Panc1 (cell line): ENCODE results near the gene MEGF6. TPM values are rescaled to one million over a fixed set of nuclear protein-coding genes. Genes with fewer than 3 reads are reported as not detected.

ENCODE experiments used
- ATAC-seq: fragments of 200-7000 bp; cut with Tn5 transposase; 2 replicates; pipeline ENCODE4 v1.9.1; 2020; ENCODE audit warnings: mild to moderate bottlenecking, moderate library complexity
- BruUV-seq: library from RNA; stranded (reverse); fragments of 400-500 nt; replicated peaks from 2 replicates; lab custom pipeline; 2021; lab: Mats Ljungman, UMichigan
- CTCF ChIA-PET: fragments of 300-600 bp; sonication (Branson Sonifier 250); formaldehyde crosslinking; loops from one replicate; lab custom pipeline; 2022; ENCODE audit warnings: antibody characterized with exemption; lab: Charles Lee
- POLR2A ChIA-PET: fragments of 300-600 bp; sonication (Branson Sonifier 250); formaldehyde crosslinking; loops from one replicate; lab custom pipeline; 2022; ENCODE audit warnings: antibody characterized with exemption; lab: Charles Lee
- DNase-seq: peaks from one replicate; pipeline ENCODE4 v3.0.0-alpha.2; 2010; ENCODE audit warnings: low read depth, low spot score
- H3K27ac ChIP-seq: 2 replicates; pipeline ENCODE4 v1.5.1; 2011; ENCODE audit warnings: mild to moderate bottlenecking, low read length, inconsistent platforms
- H3K27me3 ChIP-seq: fragments of 200-500 bp; sonication (Bioruptor generic); 2 replicates; pipeline ENCODE4 v1.6.0; 2014; ENCODE audit warnings: low read length, inconsistent platforms; ENCODE audit not compliant: control insufficient read depth, insufficient read depth
- H3K36me3 ChIP-seq: fragments of 200-500 bp; sonication (Bioruptor generic); 2 replicates; pipeline ENCODE4 v1.5.1; 2014; ENCODE audit warnings: inconsistent platforms, mild to moderate bottlenecking, low read length, moderate library complexity; ENCODE audit not compliant: control insufficient read depth, insufficient read depth
- H3K4me1 ChIP-seq: 2 replicates; pipeline ENCODE4 v1.5.1; 2011; ENCODE audit warnings: inconsistent platforms, mild to moderate bottlenecking, low read length, moderate library complexity; ENCODE audit not compliant: control insufficient read depth, insufficient read depth
- H3K4me3 ChIP-seq, 2 experiments: 2 replicates each; pipeline ENCODE4 v1.5.1; 2011 to 2012; ENCODE audit warnings: low read depth in 2 of 2, low read length in 2 of 2, mild to moderate bottlenecking in 2 of 2, inconsistent platforms in 1 of 2, moderate library complexity in 1 of 2
- H3K9me3 ChIP-seq: fragments of 200-500 bp; sonication (Bioruptor generic); 2 replicates; pipeline ENCODE4 v1.5.1; 2014; ENCODE audit warnings: low read depth, mild to moderate bottlenecking, inconsistent platforms, low read length, moderate library complexity; ENCODE audit not compliant: control insufficient read depth, insufficient read depth
- POLR2AphosphoS5 ChIP-seq: IDR thresholded peaks from 2 replicates; pipeline ENCODE4 v1.6.1; 2012; ENCODE audit warnings: mild to moderate bottlenecking, low read depth, low read length, moderate library complexity
- SIN3A ChIP-seq: IDR thresholded peaks from 2 replicates; pipeline ENCODE4 v1.6.1; 2012; ENCODE audit warnings: low read depth, mild to moderate bottlenecking, low read length, moderate library complexity, borderline replicate concordance; ENCODE audit not compliant: insufficient read depth
- TCF7L2 ChIP-seq: IDR thresholded peaks from 2 replicates; pipeline ENCODE4 v1.6.1; 2011; ENCODE audit warnings: mild to moderate bottlenecking, low read depth, low read length, inconsistent platforms
- in situ Hi-C: cut with HindIII; loops from 2 replicates; pipeline ENCODE4 v1.10.0; 2016; ENCODE audit warnings: low sequenced_read_pairs, low pct_unique_long_range_greater_than_20kb
- intact Hi-C: fragments of 100-400 bp; cut with micrococcal nuclease; formaldehyde crosslinking; loops from one replicate; pipeline ENCODE4 v1.10.0; 2022; ENCODE audit not compliant: unreplicated experiment
- total RNA-seq: library from RNA; stranded (reverse); gene quantifications from one replicate; pipeline ENCODE4 v1.2.1, GENCODE V29; 2021; ENCODE audit not compliant: unreplicated experiment
- TF ChIP-seq, protein P1 (sequence below): fragments of 450-650 bp; IDR thresholded peaks from 2 replicates; pipeline ENCODE4 v1.5.1; 2017; ENCODE audit warnings: mild to moderate bottlenecking
- TF ChIP-seq, protein P2 (sequence below), 2 experiments: IDR thresholded peaks; 2 replicates each; pipeline ENCODE4 v1.6.1; 2011 to 2012; ENCODE audit warnings: low read depth in 2 of 2, control low read depth in 1 of 2, low read length in 1 of 2, mild to moderate bottlenecking in 1 of 2, moderate library complexity in 1 of 2; ENCODE audit not compliant: insufficient read depth in 1 of 2

MEGF6 gene
- total RNA-seq, 1 experiment from 2014 or later = 32.6 TPM

DNA sequence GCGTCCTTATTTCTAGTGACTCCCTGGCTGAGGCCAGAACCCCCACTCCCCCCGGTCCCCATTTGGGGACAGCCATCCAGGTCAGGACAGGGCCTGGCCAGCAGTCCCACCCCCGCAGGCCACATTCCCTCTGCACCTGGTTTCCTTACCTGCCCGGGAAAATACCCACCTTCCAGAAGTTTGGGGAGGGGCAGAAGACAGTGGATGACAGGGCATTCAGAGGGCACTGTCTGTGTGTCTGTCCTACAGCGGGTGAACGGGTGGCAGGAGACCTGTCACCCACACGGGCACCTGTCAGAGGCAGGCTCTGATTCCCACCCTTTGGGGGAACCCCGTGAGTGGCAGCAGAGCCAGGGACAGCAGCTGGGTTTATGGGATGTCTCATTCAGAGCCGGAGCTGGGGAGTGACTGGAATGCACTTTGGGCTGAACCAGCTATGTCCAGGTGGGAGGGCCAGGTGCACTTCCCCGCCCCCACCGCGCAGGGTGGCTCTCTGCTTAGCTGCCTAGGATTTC, 154.8 kb downstream of the MEGF6 start:
- Histone ChIP-seq H3K27me3 (no peaks in the 10 kb centered on the region), H3K27ac (no peak overlapping the region), H3K36me3 (no peaks in the 10 kb centered on the region), H3K9me3 (no peaks in the 10 kb centered on the region), H3K4me1 (peaks cover 13% of the 10 kb centered on the region), H3K4me3 (no peak overlapping the region)
- TF ChIP-seq SIN3A = no peak
- TF ChIP-seq, protein P1, sequence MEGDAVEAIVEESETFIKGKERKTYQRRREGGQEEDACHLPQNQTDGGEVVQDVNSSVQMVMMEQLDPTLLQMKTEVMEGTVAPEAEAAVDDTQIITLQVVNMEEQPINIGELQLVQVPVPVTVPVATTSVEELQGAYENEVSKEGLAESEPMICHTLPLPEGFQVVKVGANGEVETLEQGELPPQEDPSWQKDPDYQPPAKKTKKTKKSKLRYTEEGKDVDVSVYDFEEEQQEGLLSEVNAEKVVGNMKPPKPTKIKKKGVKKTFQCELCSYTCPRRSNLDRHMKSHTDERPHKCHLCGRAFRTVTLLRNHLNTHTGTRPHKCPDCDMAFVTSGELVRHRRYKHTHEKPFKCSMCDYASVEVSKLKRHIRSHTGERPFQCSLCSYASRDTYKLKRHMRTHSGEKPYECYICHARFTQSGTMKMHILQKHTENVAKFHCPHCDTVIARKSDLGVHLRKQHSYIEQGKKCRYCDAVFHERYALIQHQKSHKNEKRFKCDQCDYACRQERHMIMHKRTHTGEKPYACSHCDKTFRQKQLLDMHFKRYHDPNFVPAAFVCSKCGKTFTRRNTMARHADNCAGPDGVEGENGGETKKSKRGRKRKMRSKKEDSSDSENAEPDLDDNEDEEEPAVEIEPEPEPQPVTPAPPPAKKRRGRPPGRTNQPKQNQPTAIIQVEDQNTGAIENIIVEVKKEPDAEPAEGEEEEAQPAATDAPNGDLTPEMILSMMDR = no peak
- no peak for TF ChIP-seq TCF7L2
- no peak for TF ChIP-seq POLR2AphosphoS5
- TF ChIP-seq, protein P2, sequence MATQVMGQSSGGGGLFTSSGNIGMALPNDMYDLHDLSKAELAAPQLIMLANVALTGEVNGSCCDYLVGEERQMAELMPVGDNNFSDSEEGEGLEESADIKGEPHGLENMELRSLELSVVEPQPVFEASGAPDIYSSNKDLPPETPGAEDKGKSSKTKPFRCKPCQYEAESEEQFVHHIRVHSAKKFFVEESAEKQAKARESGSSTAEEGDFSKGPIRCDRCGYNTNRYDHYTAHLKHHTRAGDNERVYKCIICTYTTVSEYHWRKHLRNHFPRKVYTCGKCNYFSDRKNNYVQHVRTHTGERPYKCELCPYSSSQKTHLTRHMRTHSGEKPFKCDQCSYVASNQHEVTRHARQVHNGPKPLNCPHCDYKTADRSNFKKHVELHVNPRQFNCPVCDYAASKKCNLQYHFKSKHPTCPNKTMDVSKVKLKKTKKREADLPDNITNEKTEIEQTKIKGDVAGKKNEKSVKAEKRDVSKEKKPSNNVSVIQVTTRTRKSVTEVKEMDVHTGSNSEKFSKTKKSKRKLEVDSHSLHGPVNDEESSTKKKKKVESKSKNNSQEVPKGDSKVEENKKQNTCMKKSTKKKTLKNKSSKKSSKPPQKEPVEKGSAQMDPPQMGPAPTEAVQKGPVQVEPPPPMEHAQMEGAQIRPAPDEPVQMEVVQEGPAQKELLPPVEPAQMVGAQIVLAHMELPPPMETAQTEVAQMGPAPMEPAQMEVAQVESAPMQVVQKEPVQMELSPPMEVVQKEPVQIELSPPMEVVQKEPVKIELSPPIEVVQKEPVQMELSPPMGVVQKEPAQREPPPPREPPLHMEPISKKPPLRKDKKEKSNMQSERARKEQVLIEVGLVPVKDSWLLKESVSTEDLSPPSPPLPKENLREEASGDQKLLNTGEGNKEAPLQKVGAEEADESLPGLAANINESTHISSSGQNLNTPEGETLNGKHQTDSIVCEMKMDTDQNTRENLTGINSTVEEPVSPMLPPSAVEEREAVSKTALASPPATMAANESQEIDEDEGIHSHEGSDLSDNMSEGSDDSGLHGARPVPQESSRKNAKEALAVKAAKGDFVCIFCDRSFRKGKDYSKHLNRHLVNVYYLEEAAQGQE (IDR thresholded peaks at IDR 0.05; ENCODE audit: insufficient read depth in 1 of 2, low read depth in 2 of 2, low read length in 1 of 2) = no peak
- intact Hi-C loops = no loop called here
- POLR2A ChIA-PET = no interaction called here
- BruUV-seq = no TSS peak
- no peak for DNase-seq
- ATAC-seq = no peak
- CTCF ChIA-PET = interaction anchor here (0.5 to 0.6 kb wide), 2 partner anchors 29 to 1056 kb away, joined by 3 to 7 read pairs; no protein-coding TSS in a partner anchor
- in situ Hi-C loops = no loop called here

DNA sequence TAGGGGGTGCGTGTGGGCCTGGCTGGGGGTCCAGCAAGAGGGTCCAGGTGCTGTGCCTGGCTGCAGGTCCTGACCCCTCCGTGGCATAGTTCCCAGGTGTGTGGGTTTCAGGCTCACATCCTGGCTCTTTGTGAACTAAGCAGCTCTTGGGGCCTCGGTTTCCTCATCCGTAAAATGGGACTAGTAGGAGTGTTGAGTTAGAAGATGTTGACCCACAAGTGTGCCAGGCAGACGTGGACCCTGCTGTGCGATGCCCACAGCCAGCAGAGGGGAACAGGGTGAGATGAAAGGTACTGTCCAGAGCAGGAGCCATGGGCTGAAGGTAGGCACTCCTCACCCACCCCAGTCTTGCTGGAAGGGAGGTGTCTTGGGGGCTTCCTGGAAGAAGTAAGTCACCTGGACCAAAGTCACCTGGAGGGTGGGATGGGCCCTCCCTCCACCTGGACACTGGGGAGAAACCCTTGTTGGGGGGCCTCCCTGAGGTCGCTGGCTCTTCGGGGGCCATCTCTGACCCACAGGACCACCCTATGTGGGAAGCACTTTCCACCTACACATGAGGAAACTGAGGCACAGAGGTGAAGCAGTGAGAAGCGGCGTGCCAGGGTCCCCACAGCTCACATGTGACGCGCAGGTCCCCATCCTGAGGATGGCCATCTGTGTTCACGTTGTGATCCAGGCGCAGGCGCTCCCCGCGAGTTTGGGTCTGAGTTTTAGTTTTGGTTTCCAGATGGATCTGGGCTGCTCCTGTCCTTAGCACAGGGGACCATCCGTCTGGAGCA, 155.4 kb downstream of the MEGF6 start:
- Histone ChIP-seq H3K27ac (no peak overlapping the region), H3K36me3 (no peaks in the 10 kb centered on the region), H3K4me3 (no peak overlapping the region), H3K27me3 (no peaks in the 10 kb centered on the region), H3K9me3 (no peaks in the 10 kb centered on the region), H3K4me1 (peaks cover 13% of the 10 kb centered on the region)
- intact Hi-C loops = no loop called here
- no TSS peak for BruUV-seq
- ChIA-PET CTCF (no interaction called here), POLR2A (no interaction called here)
- DNase-seq (no peak), ATAC-seq (no peak)
- TF ChIP-seq TCF7L2 = no peak
- no peak for TF ChIP-seq POLR2AphosphoS5
- in situ Hi-C loops = no loop called here
